Thymus (tissue), 11 donors: ENCODE measurements around the gene MCAM. TPM values are rescaled to one million over a fixed set of nuclear protein-coding genes. Genes with fewer than 3 reads are reported as not detected.

Source experiments
- DNase-seq, 9 donors: peaks; one replicate each; pipeline ENCODE4 v3.0.0-alpha.2; 2013; ENCODE audit warnings: low spot score in 9 of 9, low read depth in 6 of 9, missing footprints in 1 of 9
- H3K27ac ChIP-seq, 2 donors: one replicate each; pipeline ENCODE4 v1.5.1; 2013; ENCODE audit warnings: control low read depth in 1 of 2, low read depth in 1 of 2, low read length in 1 of 2, mild to moderate bottlenecking in 1 of 2, moderate library complexity in 1 of 2
- H3K27me3 ChIP-seq, 2 donors: one replicate each; pipeline ENCODE4 v1.5.1; 2013; ENCODE audit warnings: low read length in 1 of 2; ENCODE audit not compliant: control insufficient read depth in 2 of 2, insufficient read depth in 1 of 2
- H3K36me3 ChIP-seq, 2 donors: one replicate each; pipeline ENCODE4 v1.5.1; 2013; ENCODE audit warnings: low read length in 1 of 2, mild to moderate bottlenecking in 1 of 2, moderate library complexity in 1 of 2; ENCODE audit not compliant: control insufficient read depth in 2 of 2, insufficient read depth in 2 of 2
- H3K4me1 ChIP-seq, 2 donors: one replicate each; pipeline ENCODE4 v1.5.1; 2013; ENCODE audit warnings: low read length in 2 of 2; ENCODE audit not compliant: control insufficient read depth in 2 of 2, insufficient read depth in 2 of 2
- H3K4me3 ChIP-seq, 2 donors: one replicate each; pipeline ENCODE4 v1.5.1; 2013; ENCODE audit warnings: low read length in 2 of 2, control low read depth in 1 of 2, mild to moderate bottlenecking in 1 of 2
- H3K9me3 ChIP-seq, 2 donors: one replicate each; pipeline ENCODE4 v1.5.1; 2013; ENCODE audit warnings: low read length in 1 of 2, mild to moderate bottlenecking in 1 of 2; ENCODE audit not compliant: control insufficient read depth in 2 of 2, insufficient read depth in 1 of 2
- WGBS: extraction: QIAGEN DNeasy Blood & Tissue Kit; methylation state at CpG from one replicate; pipeline ENCODE4 v1.1.7; 2013; 5-methylcytosine and 5-hydroxymethylcytosine counted together
- polyA plus RNA-seq: library from polyadenylated mRNA; stranded (reverse); fragments of 200-250 nt; gene quantifications from one replicate; pipeline ENCODE4 v1.2.3, GENCODE V29; 2013
- total RNA-seq: library from RNA; stranded (reverse); fragments of 120-200 nt; gene quantifications from one replicate; pipeline ENCODE4 v1.2.4, GENCODE V29; 2013
- donor health status: healthy.

MCAM gene
- total and polyA plus RNA-seq, 2 donors = 20.1 to 54.4 TPM

DNA sequence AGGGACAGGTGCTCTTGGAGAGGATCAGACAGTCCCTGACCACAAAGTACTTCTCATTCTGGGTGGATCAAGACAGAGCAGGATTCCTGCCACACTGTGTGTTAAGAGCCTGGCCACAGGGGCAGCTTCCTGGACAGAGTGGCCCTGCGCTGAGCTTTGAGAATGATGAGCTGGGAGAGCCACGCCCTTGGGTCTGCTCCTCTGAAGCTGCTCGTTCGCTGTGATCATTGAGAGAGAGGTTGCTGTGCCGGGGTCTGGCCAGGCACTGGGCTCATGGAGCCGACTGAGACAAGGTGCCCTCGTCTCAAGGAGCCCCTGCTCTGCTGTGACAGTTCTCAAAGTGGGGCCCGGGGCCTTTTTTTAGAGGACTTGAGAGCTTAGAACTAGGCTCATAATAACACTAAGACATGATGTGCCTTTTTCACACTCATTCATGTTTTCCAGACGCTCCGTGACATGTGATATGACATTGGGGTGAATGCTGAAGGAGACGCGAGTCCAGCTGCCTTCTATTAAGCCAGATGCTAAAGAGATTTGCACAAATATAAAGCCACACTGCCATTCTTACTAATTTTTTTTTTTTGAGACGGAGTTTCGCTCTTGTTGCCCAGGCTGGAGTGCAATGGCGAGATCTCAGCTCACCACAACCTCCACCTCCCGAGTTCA lies 31.1 kb upstream of the MCAM start:
- H3K27me3 ChIP-seq = peaks cover 8 to 60% of the 10 kb centered on the region in 2 donors
- no peaks in the 10 kb centered on the region for H3K9me3 ChIP-seq
- DNase-seq = no peak
- no peaks in the 10 kb centered on the region for H3K36me3 ChIP-seq
- H3K4me1 ChIP-seq = no peaks in the 10 kb centered on the region
- no peak overlapping the region for H3K27ac ChIP-seq
- no peak overlapping the region for H3K4me3 ChIP-seq
- WGBS = 88% methylated on average over 16 of the region's 16 CpGs

DNA sequence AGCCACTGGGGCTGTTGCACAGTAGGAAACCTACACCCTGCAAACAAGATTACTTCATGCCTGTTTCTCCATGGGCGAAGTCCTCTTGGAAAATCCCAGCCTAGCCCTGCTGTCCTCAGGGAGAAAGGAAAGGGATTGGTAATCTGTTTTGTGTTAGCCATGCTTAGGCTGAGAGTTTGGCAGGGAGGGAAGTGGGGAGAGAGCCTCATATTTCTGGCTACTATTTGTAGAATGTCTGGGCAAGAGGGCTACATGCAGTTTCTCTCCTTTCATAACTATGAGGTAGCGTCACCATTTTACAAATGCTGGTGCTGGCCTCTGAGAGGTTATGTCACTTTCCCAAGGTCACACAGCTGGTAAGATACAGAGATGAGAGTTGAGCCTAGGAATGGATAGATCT lies 30.3 kb upstream of the MCAM start:
- 96% methylated on average over 2 of the region's 2 CpGs for WGBS
- no peaks in the 10 kb centered on the region for H3K9me3 ChIP-seq
- no peak for DNase-seq
- no peaks in the 10 kb centered on the region for H3K36me3 ChIP-seq
- peak overlapping the region in 1 of 2 donors; percentile 11 for H3K27ac ChIP-seq
- no peak overlapping the region for H3K4me3 ChIP-seq
- no peaks in the 10 kb centered on the region for H3K4me1 ChIP-seq
- peaks cover 16 to 64% of the 10 kb centered on the region in 2 donors for H3K27me3 ChIP-seq

DNA sequence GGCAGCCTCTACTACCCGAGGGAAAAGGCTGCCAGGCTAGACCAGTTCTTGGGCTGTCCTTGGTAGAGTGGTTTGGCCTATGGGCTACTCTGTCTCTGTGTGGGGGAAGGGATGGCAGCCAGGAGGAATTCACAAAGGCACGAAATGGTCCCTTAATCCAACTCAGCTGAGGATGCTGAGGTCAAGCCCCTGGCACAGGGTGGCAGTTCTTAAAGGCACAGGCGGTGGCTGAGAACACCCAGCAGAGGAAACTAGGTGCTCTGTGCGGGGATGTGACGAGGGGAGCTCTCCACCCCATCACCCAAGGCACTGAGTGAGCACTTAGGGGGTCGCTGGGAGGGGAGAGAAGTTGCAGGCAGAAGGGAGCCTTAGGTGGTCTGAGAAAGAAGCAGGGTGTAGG lies 29.7 kb upstream of the MCAM start, which contains the start of gene MFRP:
MFRP (minus strand) TSS at position 101 of the 400 bp plus-strand sequence. CDS start 192 bp downstream, outside the sequence.
- Histone ChIP-seq H3K27ac (peak within 1 kb of the TSS in 1 of 2 donors; percentile 11), H3K36me3 (no peaks in the 10 kb centered on the region), H3K4me3 (no peak within 1 kb of the TSS), H3K9me3 (peaks cover 0 to 2% of the 10 kb centered on the region in 2 donors), H3K4me1 (peaks cover 0 to 2% of the 10 kb centered on the region in 2 donors), H3K27me3 (peaks cover 23 to 67% of the 10 kb centered on the region in 2 donors)
- no peak for DNase-seq
- WGBS = 85% methylated on average over 6 of the region's 6 CpGs

DNA sequence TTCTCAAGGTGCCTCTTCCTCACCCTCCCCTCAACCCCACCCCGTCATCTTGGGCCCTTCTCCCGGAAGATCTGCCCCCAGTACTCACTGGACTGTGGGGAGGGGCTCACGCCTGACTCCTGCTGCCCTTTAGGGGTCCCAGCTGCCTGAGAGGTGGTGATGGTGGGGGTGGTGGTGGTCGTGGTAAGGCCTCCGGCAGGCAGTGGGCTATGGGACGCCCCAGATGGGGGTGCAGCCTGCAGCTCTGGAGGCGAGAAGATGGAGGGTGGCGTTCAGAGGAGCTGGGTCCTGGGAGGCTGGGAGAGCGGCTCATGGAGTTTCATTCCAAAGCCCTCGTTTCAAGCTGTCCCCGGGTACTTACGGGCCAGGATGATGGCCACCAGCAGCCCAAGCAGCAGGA lies 28.8 kb upstream of the MCAM start:
- Histone ChIP-seq H3K4me1 (peaks cover 0 to 11% of the 10 kb centered on the region in 2 donors), H3K4me3 (no peak overlapping the region), H3K9me3 (peaks cover 2 to 5% of the 10 kb centered on the region in 2 donors), H3K36me3 (no peaks in the 10 kb centered on the region), H3K27me3 (peaks cover 32 to 74% of the 10 kb centered on the region in 2 donors), H3K27ac (no peak overlapping the region)
- 92% methylated on average over 12 of the region's 12 CpGs for WGBS
- no peak for DNase-seq

DNA sequence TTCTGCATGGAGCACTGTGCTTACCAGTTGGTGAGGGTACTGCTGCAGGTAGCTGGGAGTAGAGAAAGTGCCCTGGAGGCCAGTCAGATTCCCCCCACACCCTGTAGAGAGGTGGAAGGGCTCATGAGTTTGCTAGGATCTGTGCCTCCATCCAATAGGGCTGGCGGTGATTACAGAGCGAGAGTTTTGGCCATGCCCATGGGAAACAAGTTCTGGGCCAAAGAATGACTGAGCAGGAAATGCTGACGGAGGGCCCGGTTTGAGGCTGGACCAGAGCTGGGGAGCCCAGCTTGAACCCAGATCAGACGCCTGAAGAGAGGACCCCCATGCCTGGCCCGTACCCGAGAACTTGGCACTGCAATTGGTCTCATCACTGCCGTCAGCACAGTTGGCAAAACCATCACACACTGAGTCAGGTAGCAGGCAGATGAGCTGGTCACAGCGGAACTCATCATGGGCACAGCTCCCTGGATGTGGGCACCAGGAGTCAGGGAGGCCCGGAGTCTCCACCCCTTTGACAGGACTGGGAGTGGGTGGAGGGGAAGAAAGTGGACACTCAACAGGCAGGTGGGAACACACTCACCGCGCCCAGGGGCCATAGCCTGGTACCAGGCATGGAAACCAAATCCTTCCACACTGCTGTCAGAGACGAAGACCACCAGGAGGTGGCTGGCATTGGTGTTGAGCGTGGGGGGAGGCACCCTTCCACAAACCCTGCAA lies 27.5 kb upstream of the MCAM start:
- H3K27ac ChIP-seq = no peak overlapping the region
- no peak overlapping the region for H3K4me3 ChIP-seq
- DNase-seq = no peak
- 94% methylated on average over 14 of the region's 14 CpGs for WGBS
- H3K4me1 ChIP-seq = peaks cover 4 to 17% of the 10 kb centered on the region in 2 donors
- peaks cover 44 to 81% of the 10 kb centered on the region in 2 donors for H3K27me3 ChIP-seq
- peaks cover 2 to 6% of the 10 kb centered on the region in 2 donors for H3K9me3 ChIP-seq
- H3K36me3 ChIP-seq = no peaks in the 10 kb centered on the region

DNA sequence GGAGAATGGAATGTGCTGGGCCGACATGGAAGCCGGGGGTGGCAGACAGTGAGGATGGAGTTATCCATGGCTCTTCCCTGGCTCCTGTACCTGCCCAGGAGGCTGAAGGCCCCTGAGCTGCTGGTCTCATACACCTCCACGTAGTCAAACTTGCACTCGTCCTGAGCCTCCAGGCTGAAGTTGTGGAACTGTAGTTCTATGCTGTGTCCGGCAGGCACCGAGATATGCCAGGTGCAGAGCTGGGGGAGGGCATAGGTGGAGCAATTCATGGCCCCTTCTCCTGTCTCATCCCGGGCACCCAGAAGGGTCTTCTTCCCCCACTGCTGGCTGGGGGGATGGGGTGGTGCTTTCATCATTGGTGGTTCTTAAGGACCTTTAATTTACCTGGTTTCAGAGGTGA lies 26.8 kb upstream of the MCAM start:
- no peak overlapping the region for H3K27ac ChIP-seq
- no peak overlapping the region for H3K4me3 ChIP-seq
- no peaks in the 10 kb centered on the region for H3K36me3 ChIP-seq
- no peak for DNase-seq
- H3K4me1 ChIP-seq = peaks cover 4 to 19% of the 10 kb centered on the region in 2 donors
- peaks cover 52 to 88% of the 10 kb centered on the region in 2 donors for H3K27me3 ChIP-seq
- H3K9me3 ChIP-seq = peaks cover 2 to 9% of the 10 kb centered on the region in 2 donors
- 94% methylated on average over 7 of the region's 7 CpGs for WGBS

DNA sequence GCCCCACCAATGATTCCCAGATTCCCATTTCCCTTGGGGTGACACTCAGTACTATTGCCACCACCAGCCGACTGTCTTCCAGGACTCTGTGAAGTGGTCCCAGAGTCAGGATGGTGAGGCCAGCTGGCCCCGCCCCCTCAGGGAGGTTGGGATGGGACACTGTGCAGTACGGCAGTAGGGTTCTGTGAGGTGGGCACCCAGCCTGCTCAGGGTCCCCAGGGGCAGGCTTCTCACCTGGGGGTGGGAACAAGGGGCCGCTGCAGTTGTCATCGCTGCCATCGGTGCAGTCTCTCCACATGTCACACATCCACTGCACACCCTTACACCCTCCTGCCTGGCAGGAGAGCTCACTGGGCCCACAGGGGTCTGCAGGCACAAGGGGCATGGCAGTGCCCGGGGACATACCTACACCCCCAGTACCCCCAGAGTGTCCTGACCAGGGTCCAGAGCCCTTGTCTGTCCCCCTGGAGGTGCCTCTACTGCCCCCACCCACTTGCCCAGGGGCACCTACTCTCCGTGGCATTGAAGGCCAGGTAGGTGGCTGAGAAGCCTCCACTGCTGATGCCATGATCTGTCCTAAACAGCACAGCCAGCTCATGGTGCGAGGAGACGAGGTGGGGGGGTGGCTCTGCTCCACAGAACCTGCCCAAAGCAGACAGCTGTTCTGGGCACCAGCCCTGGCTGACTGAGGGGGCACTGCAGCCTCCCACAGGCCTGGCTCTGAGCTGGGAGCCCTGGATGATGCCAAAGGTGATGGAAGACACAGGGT lies 25.6 kb upstream of the MCAM start:
- whole genome bisulfite sequencing = 98% methylated on average over 10 of the region's 10 CpGs
- Histone ChIP-seq H3K27me3 (peaks cover 55 to 93% of the 10 kb centered on the region in 2 donors), H3K4me1 (peaks cover 4 to 28% of the 10 kb centered on the region in 2 donors)

DNA sequence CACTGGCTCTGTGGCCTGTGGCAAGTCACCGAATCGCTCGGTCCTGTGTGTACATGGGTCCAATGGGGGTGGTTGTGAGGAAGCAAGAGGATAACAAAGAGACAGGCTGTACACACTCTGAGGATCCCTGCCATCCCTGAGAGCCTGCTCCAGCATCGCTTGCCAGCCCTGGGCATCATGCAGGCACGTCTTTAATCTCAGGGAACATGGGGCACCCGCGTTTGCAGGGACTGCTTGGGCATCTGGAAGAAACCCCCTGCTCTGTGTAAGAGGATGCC lies 25.0 kb upstream of the MCAM start:
- WGBS = 91% methylated on average over 7 of the region's 7 CpGs
- H3K36me3 ChIP-seq = peaks cover 2 to 3% of the 10 kb centered on the region in 2 donors

More for the DNA sequence above, 25.6 kb upstream of the MCAM start:
- H3K27ac ChIP-seq = no peak overlapping the region
- no peak overlapping the region for H3K4me3 ChIP-seq
- no peaks in the 10 kb centered on the region for H3K36me3 ChIP-seq
- DNase-seq = no peak
- peaks cover 2 to 9% of the 10 kb centered on the region in 2 donors for H3K9me3 ChIP-seq

More for the DNA sequence above, 25.0 kb upstream of the MCAM start:
- Histone ChIP-seq H3K27me3 (peaks cover 55 to 90% of the 10 kb centered on the region in 2 donors), H3K4me1 (peaks cover 4 to 28% of the 10 kb centered on the region in 2 donors), H3K9me3 (peaks cover 2 to 9% of the 10 kb centered on the region in 2 donors), H3K27ac (no peak overlapping the region), H3K4me3 (no peak overlapping the region)
- no peak for DNase-seq
